Transverse colon (tissue), 4 donors: ENCODE measurements around the gene MOB3C.

Experiments used
- CTCF ChIP-seq, 5 experiments: fragments of 200-600 bp in 3 of 5; fragments of 450-650 bp in 2 of 5; sonication (generic) in 3 of 5; IDR thresholded peaks; 1 replicate in 2 of 5; 2 replicates in 3 of 5; pipeline ENCODE4 v1.5.1; 2016 to 2017; ENCODE audit warnings: antibody characterized with exemption in 5 of 5, inconsistent platforms in 3 of 5, mild to moderate bottlenecking in 2 of 5, moderate library complexity in 1 of 5
- POLR2A ChIP-seq: fragments of 450-650 bp; IDR thresholded peaks from one replicate; pipeline ENCODE4 v1.6.1; 2016; ENCODE audit warnings: antibody characterized with exemption, mild to moderate bottlenecking, moderate library complexity
- POLR2AphosphoS5 ChIP-seq, 3 donors: sonication (generic); formaldehyde crosslinking; IDR thresholded peaks; one replicate each; pipeline ENCODE4 v1.6.1; 2016; ENCODE audit warnings: antibody characterized with exemption in 3 of 3

GRCh38 chr1:46665983-46666382 is 49.4 kb upstream of the MOB3C start:
- TF ChIP-seq POLR2AphosphoS5 (IDR thresholded peaks at IDR 0.05), result no peak
- no peak for TF ChIP-seq CTCF (IDR thresholded peaks at IDR 0.05)
- no peak for TF ChIP-seq POLR2A
